Hepatocyte (in vitro differentiated cells): ENCODE results near the gene LGALS4.

Experiments used
- CTCF ChIP-seq: fragments of 200-600 bp; sonication (generic); IDR thresholded peaks from 2 replicates; pipeline ENCODE4 v1.5.1; 2016; ENCODE audit warnings: antibody characterized with exemption, mild to moderate bottlenecking; ENCODE audit not compliant: poor library complexity
- EZH2 ChIP-seq: fragments of 200-600 bp; sonication (generic); IDR thresholded peaks from 2 replicates; pipeline ENCODE4 v1.6.1; 2016; ENCODE audit warnings: antibody characterized with exemption, mild to moderate bottlenecking, borderline replicate concordance

- TF ChIP-seq CTCF (no peak), EZH2 (no peak)
Measured at GRCh38 chr19:38793177-38793576, 19.6 kb downstream of the LGALS4 start.
